ENCODE measurements around the gene COG5. TPM values are rescaled to one million over a fixed set of nuclear protein-coding genes. Genes with fewer than 3 reads are reported as not detected.
"Not testable (repeated sequence)": the region's sequence is repeated elsewhere in the genome, so short reads cannot be mapped to it uniquely, and the experiment has no call there.

COG5 gene
- total and polyA plus RNA-seq, 5 donors: 18.5 to 59.2 (median 42.2) TPM

- ATAC-seq: no peak
- no peak overlapping the region for H3K27ac ChIP-seq (ENCODE audit: low read length)
- no peaks in the 10 kb centered on the region for H3K9me3 ChIP-seq (ENCODE audit: control insufficient read depth, low read length)
- no peaks in the 10 kb centered on the region for H3K27me3 ChIP-seq (ENCODE audit: control insufficient read depth, insufficient read depth)
- 98% methylated on average over 4 of the region's 4 CpGs for WGBS
- H3K4me1 ChIP-seq (ENCODE audit: control insufficient read depth, insufficient read depth, low read length): no peaks in the 10 kb centered on the region
- DNase-seq: no peak
- no peak overlapping the region for H3K4me3 ChIP-seq (ENCODE audit: low read length)
- intact Hi-C loops (cut with DNase I): no loop called here
These were observed 18.7 kb downstream of the COG5 start for GRCh38 chr7:107544848-107545591.

DNA sequence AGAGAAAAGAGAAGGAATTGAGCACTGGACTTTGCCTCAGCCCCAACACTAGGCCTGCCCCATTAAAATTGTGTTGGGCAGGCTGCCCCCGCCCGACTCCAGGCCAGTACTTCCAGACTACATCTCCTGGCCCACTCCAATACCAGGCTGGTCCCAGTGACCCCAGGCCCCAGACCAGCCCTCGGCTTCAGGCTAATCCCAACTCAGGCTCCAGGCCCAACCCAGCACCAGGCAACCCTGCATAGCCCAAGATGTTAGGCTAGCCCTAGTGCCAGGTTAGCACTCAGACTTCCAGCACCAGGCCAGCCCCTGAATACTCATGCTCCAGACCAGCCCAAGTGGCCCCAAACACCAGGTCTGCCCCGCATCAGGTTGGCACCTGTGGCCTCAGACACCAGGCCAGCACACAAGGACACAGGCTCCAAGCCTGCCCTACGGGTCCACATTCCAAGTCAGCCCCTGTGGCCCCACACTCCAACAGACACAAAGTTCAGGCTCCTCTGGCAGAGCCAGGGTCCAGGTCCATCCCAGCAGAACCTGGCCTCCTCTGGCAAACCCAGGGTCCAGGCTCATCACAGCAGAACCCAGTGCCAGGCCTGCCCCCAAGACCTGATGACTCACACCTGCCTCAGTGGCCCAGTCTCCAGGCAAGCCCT lies 20.3 kb downstream of the COG5 start:
- WGBS: 86% methylated on average over 5 of the region's 5 CpGs
- intact Hi-C loops (cut with DNase I): no loop called here
- Histone ChIP-seq H3K4me3 (ENCODE audit: low read length) (no peak overlapping the region), H3K4me1 (ENCODE audit: control insufficient read depth, insufficient read depth, low read length) (no peaks in the 10 kb centered on the region), H3K27me3 (ENCODE audit: control insufficient read depth, insufficient read depth) (no peaks in the 10 kb centered on the region), H3K27ac (ENCODE audit: low read length) (no peak overlapping the region), H3K9me3 (ENCODE audit: control insufficient read depth, low read length) (no peaks in the 10 kb centered on the region)
- ATAC-seq: peak in 1 of 2 donors; percentile 40
- DNase-seq: peak in 1 of 3 donors; percentile 16

DNA sequence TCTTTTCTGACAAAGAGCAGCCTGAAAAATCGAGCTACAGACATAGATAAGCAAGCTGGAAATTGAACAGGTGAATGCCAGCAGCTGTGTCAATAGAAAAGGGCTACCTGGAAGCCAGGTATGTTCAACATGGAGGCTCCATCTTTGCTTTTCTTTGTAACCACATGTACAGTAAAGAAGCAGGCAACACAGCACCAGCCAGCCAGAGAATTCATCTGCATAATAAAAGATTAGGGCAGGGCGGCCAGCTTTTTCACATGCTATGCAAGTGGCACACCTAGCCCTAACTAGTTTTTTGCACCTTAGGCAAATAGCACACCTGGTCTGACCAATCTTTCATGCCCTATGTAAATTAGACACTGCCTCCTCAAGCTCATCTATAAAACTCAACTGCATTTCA lies 25.7 kb downstream of the COG5 start:
- Histone ChIP-seq H3K4me1 (ENCODE audit: control insufficient read depth, insufficient read depth, low read length) (no peaks in the 10 kb centered on the region), H3K27me3 (ENCODE audit: control insufficient read depth, insufficient read depth) (no peaks in the 10 kb centered on the region), H3K27ac (ENCODE audit: low read length) (no peak overlapping the region), H3K4me3 (ENCODE audit: low read length) (no peak overlapping the region), H3K9me3 (ENCODE audit: control insufficient read depth, low read length) (no peaks in the 10 kb centered on the region)
- DNase-seq: no peak
- intact Hi-C loops (cut with DNase I): no loop called here
- no peak for ATAC-seq
- 76% methylated on average over 2 of the region's 2 CpGs for WGBS

GRCh38 chr7:107537228-107537627 lies 26.5 kb downstream of the COG5 start:
- intact Hi-C loops (cut with DNase I); H3K27ac ChIP-seq (ENCODE audit: low read length); H3K4me3 ChIP-seq (ENCODE audit: low read length); H3K9me3 ChIP-seq (ENCODE audit: control insufficient read depth, low read length); ATAC-seq; H3K27me3 ChIP-seq (ENCODE audit: control insufficient read depth, insufficient read depth); DNase-seq; H3K4me1 ChIP-seq (ENCODE audit: control insufficient read depth, insufficient read depth, low read length): not testable (repeated sequence)
- 97% methylated on average over 4 of the region's 4 CpGs for WGBS

- Histone ChIP-seq H3K27ac (ENCODE audit: low read length) (no peak overlapping the region), H3K4me3 (ENCODE audit: low read length) (no peak overlapping the region), H3K9me3 (ENCODE audit: control insufficient read depth, low read length) (no peaks in the 10 kb centered on the region), H3K27me3 (ENCODE audit: control insufficient read depth, insufficient read depth) (no peaks in the 10 kb centered on the region), H3K4me1 (ENCODE audit: control insufficient read depth, insufficient read depth, low read length) (no peaks in the 10 kb centered on the region)
- DNase-seq (no peak), ATAC-seq (no peak)
- intact Hi-C loops (cut with DNase I): no loop called here
These were observed 29.6 kb downstream of the COG5 start for GRCh38 chr7:107534139-107534538.

GRCh38 chr7:107530751-107531150 lies 33.0 kb downstream of the COG5 start:
- ATAC-seq: no peak
- H3K27ac ChIP-seq (ENCODE audit: low read length): no peak overlapping the region
- no peaks in the 10 kb centered on the region for H3K9me3 ChIP-seq (ENCODE audit: control insufficient read depth, low read length)
- H3K27me3 ChIP-seq (ENCODE audit: control insufficient read depth, insufficient read depth): no peaks in the 10 kb centered on the region
- DNase-seq: no peak
- no peak overlapping the region for H3K4me3 ChIP-seq (ENCODE audit: low read length)
- intact Hi-C loops (cut with DNase I): no loop called here
- H3K4me1 ChIP-seq (ENCODE audit: control insufficient read depth, insufficient read depth, low read length): no peaks in the 10 kb centered on the region

GRCh38 chr7:107528461-107528860 lies 35.3 kb downstream of the COG5 start:
- H3K27me3 ChIP-seq (ENCODE audit: control insufficient read depth, insufficient read depth): no peaks in the 10 kb centered on the region
- H3K27ac ChIP-seq (ENCODE audit: low read length): no peak overlapping the region
- DNase-seq (no peak), ATAC-seq (no peak)
- H3K4me3 ChIP-seq (ENCODE audit: low read length): no peak overlapping the region
- no peaks in the 10 kb centered on the region for H3K9me3 ChIP-seq (ENCODE audit: control insufficient read depth, low read length)
- no peaks in the 10 kb centered on the region for H3K4me1 ChIP-seq (ENCODE audit: control insufficient read depth, insufficient read depth, low read length)
- intact Hi-C loops (cut with DNase I): no loop called here

DNA sequence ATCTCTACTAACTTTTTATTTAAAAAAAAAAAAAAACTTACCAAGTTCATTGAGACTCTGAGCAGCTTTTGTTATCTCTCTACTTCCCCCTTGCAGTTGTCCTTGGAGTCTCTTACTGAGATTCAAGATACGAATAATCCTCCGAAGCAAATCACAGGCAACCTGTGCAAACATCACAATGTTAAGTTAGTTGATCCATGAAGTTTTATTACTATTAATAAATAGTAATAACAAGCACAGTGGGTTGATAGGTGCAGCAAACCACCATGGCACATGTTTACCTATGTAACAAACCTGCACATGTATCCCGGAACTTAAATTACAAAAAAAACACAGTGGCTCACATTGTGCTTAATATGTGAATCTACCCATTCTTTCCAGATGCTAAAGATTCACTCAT lies 36.5 kb downstream of the COG5 start:
- H3K4me3 ChIP-seq (ENCODE audit: low read length): no peak overlapping the region
- ATAC-seq: no peak
- H3K4me1 ChIP-seq (ENCODE audit: control insufficient read depth, insufficient read depth, low read length): no peaks in the 10 kb centered on the region
- no peaks in the 10 kb centered on the region for H3K9me3 ChIP-seq (ENCODE audit: control insufficient read depth, low read length)
- no peaks in the 10 kb centered on the region for H3K27me3 ChIP-seq (ENCODE audit: control insufficient read depth, insufficient read depth)
- no peak for DNase-seq
- H3K27ac ChIP-seq (ENCODE audit: low read length): no peak overlapping the region
- intact Hi-C loops (cut with DNase I): no loop called here
- 94% methylated on average over 3 of the region's 3 CpGs for WGBS

DNA sequence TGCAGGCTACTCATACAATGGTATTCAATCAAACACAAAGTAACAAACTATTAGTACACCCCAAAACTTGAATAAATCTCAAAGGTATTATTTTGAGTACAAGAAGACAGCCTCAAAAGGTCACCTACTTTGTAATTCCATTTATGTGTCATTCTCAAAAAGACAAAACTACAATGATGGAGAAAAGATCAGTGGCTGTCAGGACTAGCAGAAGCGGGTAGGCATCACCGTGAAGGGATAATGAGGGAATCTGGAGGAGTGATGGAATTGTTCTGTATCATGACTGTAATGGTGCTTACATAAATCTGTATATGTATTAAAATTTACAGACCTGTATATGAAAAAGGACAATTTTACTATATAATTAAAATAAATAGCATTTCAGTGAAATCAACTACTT lies 37.0 kb downstream of the COG5 start:
- ATAC-seq (no peak), DNase-seq (no peak)
- Histone ChIP-seq H3K27me3 (ENCODE audit: control insufficient read depth, insufficient read depth) (no peaks in the 10 kb centered on the region), H3K4me3 (ENCODE audit: low read length) (no peak overlapping the region), H3K4me1 (ENCODE audit: control insufficient read depth, insufficient read depth, low read length) (no peaks in the 10 kb centered on the region), H3K9me3 (ENCODE audit: control insufficient read depth, low read length) (no peaks in the 10 kb centered on the region), H3K27ac (ENCODE audit: low read length) (no peak overlapping the region)
- intact Hi-C loops (cut with DNase I): no loop called here
- WGBS: 96% methylated on average over 2 of the region's 2 CpGs

GRCh38 chr7:107506674-107507339 lies 56.9 kb downstream of the COG5 start:
- WGBS: 61% methylated on average over 7 of the region's 7 CpGs
- Histone ChIP-seq H3K4me1 (ENCODE audit: control insufficient read depth, insufficient read depth, low read length) (peaks cover 7% of the 10 kb centered on the region), H3K4me3 (ENCODE audit: low read length) (no peak overlapping the region), H3K27me3 (ENCODE audit: control insufficient read depth, insufficient read depth) (no peaks in the 10 kb centered on the region), H3K27ac (ENCODE audit: low read length) (no peak overlapping the region), H3K9me3 (ENCODE audit: control insufficient read depth, low read length) (no peaks in the 10 kb centered on the region)
- peak; percentile 66 to 90 for ATAC-seq
- intact Hi-C loops (cut with DNase I): no loop called here
- DNase-seq: peak; percentile 40 to 73 (median 72)

GRCh38 chr7:107505997-107506673 lies 57.6 kb downstream of the COG5 start:
- DNase-seq (no peak), ATAC-seq (peak; percentile 29)
- Histone ChIP-seq H3K9me3 (ENCODE audit: control insufficient read depth, low read length) (no peaks in the 10 kb centered on the region), H3K4me3 (ENCODE audit: low read length) (no peak overlapping the region), H3K27ac (ENCODE audit: low read length) (no peak overlapping the region), H3K27me3 (ENCODE audit: control insufficient read depth, insufficient read depth) (no peaks in the 10 kb centered on the region), H3K4me1 (ENCODE audit: control insufficient read depth, insufficient read depth, low read length) (peaks cover 7% of the 10 kb centered on the region)
- 96% methylated on average over 2 of the region's 2 CpGs for WGBS
- intact Hi-C loops (cut with DNase I): no loop called here
